GM21619 (cell line): ENCODE results near the gene KPNA6.

Experiments
- ATAC-seq: cut with Tn5 transposase; IDR thresholded peaks from one replicate; pipeline ENCODE4 v1.9.1; 2021; ENCODE audit not compliant: unreplicated experiment

Gene KPNA6

DNA sequence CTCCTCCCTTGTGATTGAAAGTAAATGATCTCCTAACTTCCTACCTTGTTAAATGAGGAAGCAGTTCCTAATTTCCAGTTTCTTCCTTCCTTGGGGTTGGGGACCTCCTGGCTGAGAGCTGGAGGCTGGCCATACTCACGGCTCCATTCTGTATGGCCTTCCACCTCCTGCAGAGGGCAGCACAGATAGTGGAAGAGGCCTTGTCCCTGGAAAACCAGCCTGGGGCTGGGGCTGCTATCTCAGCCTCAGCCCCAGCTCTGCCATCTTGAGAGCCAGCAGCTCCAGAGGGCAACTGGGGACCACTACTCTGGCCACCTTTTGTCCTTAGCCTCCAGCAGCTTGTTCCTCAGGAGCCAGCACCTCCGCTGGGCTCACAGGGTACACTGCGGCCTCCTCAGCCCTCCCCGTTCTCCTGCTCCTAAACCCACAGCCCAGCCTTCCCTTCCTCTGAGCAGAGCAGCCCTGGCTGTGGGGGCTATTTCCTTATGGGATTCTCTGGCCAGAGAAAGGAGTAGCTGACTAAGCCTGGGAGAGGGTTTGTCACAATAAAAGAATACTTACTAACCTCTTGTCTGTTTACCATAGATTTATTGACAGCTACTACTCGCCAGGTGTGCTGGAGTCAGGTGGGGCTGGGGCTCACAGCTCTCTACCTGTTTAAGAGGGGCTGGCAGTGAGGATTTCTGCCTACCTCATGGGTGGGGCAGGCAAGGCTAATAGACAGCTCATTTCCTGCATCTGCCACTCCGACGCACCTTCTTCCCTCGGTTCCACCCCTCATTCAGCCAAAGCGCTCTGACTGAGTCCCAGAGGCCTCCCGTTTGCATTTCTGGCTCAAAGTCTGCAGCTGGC is 108.0 kb downstream of the KPNA6 start:
- no peak for ATAC-seq

DNA sequence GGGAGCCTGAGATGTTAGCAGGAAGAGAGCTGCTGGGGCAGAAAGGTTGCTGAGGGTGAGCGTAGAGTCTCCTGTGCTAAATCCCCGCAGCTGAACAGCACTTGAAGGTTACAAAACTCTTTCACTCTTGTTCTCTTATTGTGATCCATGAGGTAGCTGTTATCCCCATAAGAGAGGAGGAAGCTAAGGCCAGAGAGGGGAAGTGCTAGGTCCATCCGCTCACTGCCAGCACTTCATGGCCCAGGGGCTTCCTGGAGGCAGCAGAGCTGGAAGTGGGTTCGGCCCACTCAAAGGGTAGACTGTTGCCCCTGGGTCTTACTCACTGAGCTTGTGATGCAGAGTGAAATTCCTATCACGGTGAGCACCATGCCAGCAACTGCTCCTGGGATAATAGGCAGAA is 108.7 kb downstream of the KPNA6 start:
- no peak for ATAC-seq

DNA sequence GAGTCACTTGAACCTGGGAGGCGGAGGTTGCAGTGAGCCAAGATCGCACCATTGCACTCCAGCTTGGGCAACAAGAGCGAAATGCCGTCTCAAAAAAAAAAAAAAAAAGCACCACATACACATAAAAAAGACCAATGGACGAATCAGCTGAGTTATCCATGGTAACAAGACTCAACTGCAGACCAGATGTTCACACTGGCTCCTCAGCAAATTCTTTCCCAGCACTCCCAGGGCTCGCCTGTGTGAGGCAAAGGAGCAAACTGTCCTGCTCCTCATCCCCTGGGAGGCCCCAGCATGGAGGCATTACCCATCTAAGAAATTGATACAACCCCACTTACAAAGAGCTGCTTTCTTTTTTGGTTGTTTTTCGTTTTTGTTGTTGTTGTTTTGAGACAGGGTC is 111.2 kb downstream of the KPNA6 start:
- ATAC-seq = no peak

DNA sequence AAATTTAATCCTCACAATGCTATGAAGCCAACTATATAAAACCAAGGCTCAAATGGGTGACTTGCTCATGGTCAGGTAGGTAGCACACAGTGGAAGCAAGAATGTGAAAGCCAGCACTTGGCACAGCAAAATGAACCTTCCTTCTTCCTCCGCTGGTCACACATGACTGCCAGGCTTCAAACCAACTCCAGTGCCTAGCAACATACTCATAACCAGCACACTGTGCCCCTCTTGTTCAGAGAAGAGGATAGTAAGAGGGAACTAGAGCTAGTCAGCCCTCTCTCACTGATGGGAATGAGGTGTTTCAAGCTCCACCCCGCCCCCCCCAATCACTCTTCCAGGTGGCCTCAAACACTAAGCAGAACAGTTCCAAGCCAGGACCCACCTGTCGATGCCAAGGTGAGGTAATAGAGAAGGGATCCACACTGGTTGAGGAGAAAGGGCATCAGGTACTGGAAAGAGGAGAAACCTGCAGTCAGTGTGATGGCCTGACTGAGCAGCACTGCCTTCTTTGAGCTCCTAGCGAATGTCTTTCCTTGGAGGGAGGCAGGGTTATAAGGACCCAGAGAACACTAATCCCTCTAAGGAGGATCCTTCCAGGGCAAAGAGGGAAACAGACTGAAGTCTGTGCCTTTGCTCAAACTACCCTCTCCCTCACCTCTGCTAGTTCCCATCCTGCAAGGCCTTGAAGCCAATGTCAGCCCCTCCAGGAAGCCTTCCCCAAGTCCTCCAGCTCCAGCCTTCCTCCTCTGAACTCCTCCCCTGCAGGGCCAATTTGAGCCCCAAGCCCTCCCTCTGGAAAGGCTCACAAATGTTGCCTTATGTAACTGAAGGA is 113.1 kb downstream of the KPNA6 start:
- no peak for ATAC-seq

DNA sequence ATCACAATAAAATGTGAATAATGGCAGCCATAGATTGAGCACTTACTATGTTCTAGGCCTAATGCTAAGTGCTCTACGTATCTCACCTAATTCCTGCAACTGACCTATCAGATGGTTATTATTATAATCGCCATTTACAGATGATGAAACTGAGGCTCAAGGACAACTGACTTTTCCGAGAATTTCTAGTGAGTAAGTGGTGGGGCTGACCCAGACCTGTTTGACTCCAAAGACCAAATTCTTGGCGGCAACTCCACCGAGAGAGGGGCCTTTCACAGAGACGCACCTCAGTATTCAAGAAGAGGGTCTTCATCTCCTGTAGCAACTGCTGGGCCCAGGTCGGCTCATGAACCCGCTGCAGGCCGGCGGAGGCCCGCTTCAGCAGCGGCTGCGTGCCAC is 113.7 kb downstream of the KPNA6 start:
- no peak for ATAC-seq

DNA sequence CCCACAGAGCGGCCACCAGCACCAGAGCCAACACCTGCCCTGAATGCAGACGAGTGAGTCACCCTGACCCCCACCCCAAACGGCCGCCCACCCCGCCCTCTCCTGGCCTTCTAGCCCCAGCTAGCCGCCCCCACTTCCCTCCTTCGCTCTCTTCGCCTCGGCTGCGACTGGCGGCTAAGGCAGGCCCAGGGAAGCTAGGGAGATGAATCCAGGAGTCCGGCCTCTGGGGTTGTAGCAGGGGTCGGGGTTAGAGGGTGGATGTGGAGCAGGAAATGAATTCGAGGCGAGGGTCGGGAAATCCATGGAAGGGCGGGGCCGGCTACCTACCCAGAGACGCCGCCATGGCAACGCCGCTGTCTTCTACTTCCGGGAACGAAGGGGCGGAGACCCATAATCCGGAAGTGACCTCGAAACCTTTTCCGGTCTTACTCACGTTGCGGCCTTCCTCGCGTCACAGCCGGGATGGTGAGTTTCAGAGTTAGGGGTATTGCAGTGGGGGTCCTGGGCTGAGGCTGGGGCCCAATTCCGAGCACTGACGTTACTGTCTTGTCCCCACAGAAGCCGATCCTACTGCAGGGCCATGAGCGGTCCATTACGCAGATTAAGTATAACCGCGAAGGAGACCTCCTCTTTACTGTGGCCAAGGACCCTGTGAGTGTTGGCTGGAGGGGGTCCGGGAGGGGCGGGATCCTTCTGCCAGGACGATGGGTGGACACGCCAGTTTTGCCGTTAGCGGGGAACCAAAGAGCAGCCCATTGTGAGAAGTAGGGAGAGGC is 114.3 kb downstream of the KPNA6 start, which contains the start of the genes EIF3I and TMEM234:
Gene EIF3I (plus strand): TSS at position 428 of the 776 bp plus-strand sequence. CDS start 35 bp downstream, at position 463.
Gene TMEM234 (minus strand): TSS at position 374 of the 776 bp plus-strand sequence. CDS start 31 bp downstream, at position 343.
- ATAC-seq = peak; percentile 97

DNA sequence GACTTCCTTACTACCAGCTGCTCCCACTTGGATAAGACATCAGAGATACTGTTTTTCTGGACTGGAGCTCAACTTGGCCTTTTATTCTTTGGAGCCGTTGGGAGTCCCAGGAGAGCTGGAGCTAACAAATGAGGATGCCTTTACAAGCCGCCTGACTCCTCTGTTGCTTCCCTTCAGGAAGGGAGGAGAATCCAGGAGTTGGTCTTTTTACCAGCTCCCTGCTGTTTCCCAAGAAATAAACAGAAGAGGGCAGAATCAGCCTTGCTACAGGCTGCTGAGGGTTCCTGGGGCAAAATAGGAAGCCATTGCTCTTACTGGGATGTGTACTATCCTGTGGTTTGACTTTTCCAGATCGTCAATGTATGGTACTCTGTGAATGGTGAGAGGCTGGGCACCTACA is 115.8 kb downstream of the KPNA6 start:
- ATAC-seq = no peak

DNA sequence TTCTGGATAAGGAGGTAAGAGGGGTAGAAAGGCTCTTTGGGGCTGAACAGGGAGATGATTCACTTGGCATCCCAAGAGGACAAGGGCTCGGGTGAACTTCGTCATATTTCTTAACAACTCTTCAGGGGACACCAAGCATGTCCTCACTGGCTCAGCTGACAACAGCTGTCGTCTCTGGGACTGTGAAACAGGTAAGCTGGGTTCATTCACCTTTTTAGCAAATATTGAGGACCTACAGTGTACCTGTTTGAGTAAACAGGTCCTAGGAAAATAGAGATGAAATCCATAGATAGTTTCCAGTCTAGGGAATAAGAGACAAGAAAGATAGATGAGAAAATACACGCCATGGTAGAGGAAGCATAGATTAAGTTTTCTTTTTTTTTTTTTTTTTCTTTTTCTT is 116.4 kb downstream of the KPNA6 start:
- no peak for ATAC-seq
